ENCODE results near the gene HAPLN2. TPM values are rescaled to one million over a fixed set of nuclear protein-coding genes. Genes with fewer than 3 reads are reported as not detected.

Gene HAPLN2
- total and polyA plus RNA-seq, 8 donors = 0.38 to 0.46 TPM; not detected in 6

GRCh38 chr1:156612666-156613065 lies 6.5 kb upstream of the HAPLN2 start:
- Histone ChIP-seq H3K9me3 (no peaks in the 10 kb centered on the region), H3K4me1 (no peaks in the 10 kb centered on the region), H3K36me3 (no peaks in the 10 kb centered on the region), H3K4me3 (no peak overlapping the region), H3K27me3 (no peaks in the 10 kb centered on the region), H3K27ac (no peak overlapping the region)
- intact Hi-C loops (cut with DNase I) = no loop called here
- WGBS, 2 donors = 38 to 45% methylated on average over 3 of the region's 3 CpGs
- ATAC-seq (no peak), FAIRE-seq (no peak), DNase-seq (no peak)
- no peak for TF ChIP-seq CTCF (IDR thresholded peaks at IDR 0.05)

GRCh38 chr1:156615946-156616345 lies 3.3 kb upstream of the HAPLN2 start:
- intact Hi-C loops (cut with DNase I) = no loop called here
- no peak for DNase-seq
- Histone ChIP-seq H3K9me3 (no peaks in the 10 kb centered on the region), H3K27me3 (no peaks in the 10 kb centered on the region), H3K36me3 (no peaks in the 10 kb centered on the region), H3K27ac (no peak overlapping the region), H3K4me1 (no peaks in the 10 kb centered on the region), H3K4me3 (no peak overlapping the region)
- ATAC-seq = peak in 1 of 4 donors; percentile 18
- 26 to 40% methylated on average over 4 of the region's 4 CpGs for WGBS, 2 donors
- no peak for FAIRE-seq
- no peak for TF ChIP-seq CTCF (IDR thresholded peaks at IDR 0.05)

GRCh38 chr1:156616463-156616862 lies 2.8 kb upstream of the HAPLN2 start:
- no peaks in the 10 kb centered on the region for H3K9me3 ChIP-seq
- WGBS, 2 donors = 3 to 6% methylated on average over 5 of the region's 5 CpGs
- H3K27me3 ChIP-seq = no peaks in the 10 kb centered on the region
- no peak overlapping the region for H3K27ac ChIP-seq
- FAIRE-seq = no peak
- H3K36me3 ChIP-seq = no peaks in the 10 kb centered on the region
- no peak for DNase-seq
- ATAC-seq = peak in 3 of 4 donors; percentile 28 to 71 (median 32)
- no peak for TF ChIP-seq CTCF (IDR thresholded peaks at IDR 0.05)
- intact Hi-C loops (cut with DNase I) = no loop called here
- H3K4me1 ChIP-seq = no peaks in the 10 kb centered on the region
- no peak overlapping the region for H3K4me3 ChIP-seq

- no peak for TF ChIP-seq CTCF (IDR thresholded peaks at IDR 0.05)
- FAIRE-seq (no peak), DNase-seq (no peak), ATAC-seq (no peak)
- Histone ChIP-seq H3K9me3 (no peaks in the 10 kb centered on the region), H3K36me3 (no peaks in the 10 kb centered on the region), H3K27ac (no peak overlapping the region), H3K27me3 (peaks cover 0 to 12% (median 4%) of the 10 kb centered on the region in 4 donors), H3K4me1 (peaks cover 0 to 5% (median 4%) of the 10 kb centered on the region in 3 donors), H3K4me3 (no peak overlapping the region)
- intact Hi-C loops (cut with DNase I) = no loop called here
- 14 to 15% methylated on average over 6 of the region's 6 CpGs for WGBS, 2 donors
Observed at GRCh38 chr1:156619582-156619955, 354 bp downstream of the HAPLN2 start.

- peaks cover 4 to 14% (median 5%) of the 10 kb centered on the region in 3 donors for H3K4me1 ChIP-seq
- TF ChIP-seq CTCF (IDR thresholded peaks at IDR 0.05) = no peak
- 64 to 74% methylated on average over 6 of the region's 6 CpGs for WGBS, 2 donors
- H3K36me3 ChIP-seq = no peaks in the 10 kb centered on the region
- peaks cover 0 to 32% (median 6%) of the 10 kb centered on the region in 4 donors for H3K27me3 ChIP-seq
- FAIRE-seq (no peak), ATAC-seq (no peak), DNase-seq (no peak)
- intact Hi-C loops (cut with DNase I) = loop anchor here in 1 of 3 donors (5.0 kb wide), 1 partner anchor 35 kb away; no protein-coding TSS in a partner anchor
- H3K9me3 ChIP-seq = no peaks in the 10 kb centered on the region
- H3K27ac ChIP-seq = no peak overlapping the region
- no peak overlapping the region for H3K4me3 ChIP-seq
Observed at GRCh38 chr1:156622581-156623297, 3.5 kb downstream of the HAPLN2 start.
